H1 (cell line): ENCODE results near the gene JDP2. TPM values are rescaled to one million over a fixed set of nuclear protein-coding genes. Genes with fewer than 3 reads are reported as not detected.

Experiments used
- ATF2 ChIP-seq: IDR thresholded peaks from 2 replicates; pipeline ENCODE4 v1.6.1; 2012; ENCODE audit warnings: low read length, inconsistent platforms
- FOSL1 ChIP-seq: IDR thresholded peaks from 2 replicates; pipeline ENCODE4 v1.6.1; 2011; ENCODE audit warnings: mild to moderate bottlenecking, low read depth, low read length, moderate library complexity; ENCODE audit not compliant: insufficient read depth
- HDAC6 ChIP-seq: IDR thresholded peaks from one replicate; pipeline ENCODE4 v1.7.1; 2012; ENCODE audit warnings: low read depth, mild to moderate bottlenecking, inconsistent platforms, low read length, moderate library complexity
- SP1 ChIP-seq: IDR thresholded peaks from 2 replicates; pipeline ENCODE4 v1.6.1; 2011; ENCODE audit warnings: low read depth, low read length
- YY1 ChIP-seq: IDR thresholded peaks from 2 replicates; pipeline ENCODE4 v1.6.1; 2011; ENCODE audit warnings: low read depth, mild to moderate bottlenecking, low read length
- polyA plus RNA-seq, 7 experiments: library from polyadenylated mRNA; depleted of rRNA in 3 of 7; stranded (reverse) in 5 of 7; unstranded in 2 of 7; fragments of >200 nt in 5 of 7; fragments of 200-250 nt in 2 of 7; gene quantifications; 1 replicate in 5 of 7; 2 replicates in 1 of 7; 4 replicates in 1 of 7; pipeline versions ENCODE4 v1.2.1 to v1.2.3, GENCODE V29; 2011 to 2013; ENCODE audit warnings: missing spikeins in 2 of 7, mixed read lengths in 2 of 7
- total RNA-seq: library from RNA; stranded (reverse); fragmentation: NEBNext Ultra II Directional; extraction: Animal tissue kit (Norgen Biotek cat#: 25700); gene quantifications from 2 replicates; pipeline ENCODE4 v1.2.1, GENCODE V29; 2021
- TF ChIP-seq, protein P1 (sequence below): fragments of 300-600 bp; sonication (generic); IDR thresholded peaks from 2 replicates; pipeline ENCODE4 v1.7.1; 2012; ENCODE audit warnings: low read length, moderate library complexity, mild to moderate bottlenecking, inconsistent platforms; ENCODE audit not compliant: insufficient replicate concordance

JDP2 gene
- total and polyA plus RNA-seq, 2 of the 8 experiments (the other 6 are each of a cell fraction or from before 2014, with no cell fraction given), result 8.9 to 27.2 TPM

- TF ChIP-seq, protein P1, sequence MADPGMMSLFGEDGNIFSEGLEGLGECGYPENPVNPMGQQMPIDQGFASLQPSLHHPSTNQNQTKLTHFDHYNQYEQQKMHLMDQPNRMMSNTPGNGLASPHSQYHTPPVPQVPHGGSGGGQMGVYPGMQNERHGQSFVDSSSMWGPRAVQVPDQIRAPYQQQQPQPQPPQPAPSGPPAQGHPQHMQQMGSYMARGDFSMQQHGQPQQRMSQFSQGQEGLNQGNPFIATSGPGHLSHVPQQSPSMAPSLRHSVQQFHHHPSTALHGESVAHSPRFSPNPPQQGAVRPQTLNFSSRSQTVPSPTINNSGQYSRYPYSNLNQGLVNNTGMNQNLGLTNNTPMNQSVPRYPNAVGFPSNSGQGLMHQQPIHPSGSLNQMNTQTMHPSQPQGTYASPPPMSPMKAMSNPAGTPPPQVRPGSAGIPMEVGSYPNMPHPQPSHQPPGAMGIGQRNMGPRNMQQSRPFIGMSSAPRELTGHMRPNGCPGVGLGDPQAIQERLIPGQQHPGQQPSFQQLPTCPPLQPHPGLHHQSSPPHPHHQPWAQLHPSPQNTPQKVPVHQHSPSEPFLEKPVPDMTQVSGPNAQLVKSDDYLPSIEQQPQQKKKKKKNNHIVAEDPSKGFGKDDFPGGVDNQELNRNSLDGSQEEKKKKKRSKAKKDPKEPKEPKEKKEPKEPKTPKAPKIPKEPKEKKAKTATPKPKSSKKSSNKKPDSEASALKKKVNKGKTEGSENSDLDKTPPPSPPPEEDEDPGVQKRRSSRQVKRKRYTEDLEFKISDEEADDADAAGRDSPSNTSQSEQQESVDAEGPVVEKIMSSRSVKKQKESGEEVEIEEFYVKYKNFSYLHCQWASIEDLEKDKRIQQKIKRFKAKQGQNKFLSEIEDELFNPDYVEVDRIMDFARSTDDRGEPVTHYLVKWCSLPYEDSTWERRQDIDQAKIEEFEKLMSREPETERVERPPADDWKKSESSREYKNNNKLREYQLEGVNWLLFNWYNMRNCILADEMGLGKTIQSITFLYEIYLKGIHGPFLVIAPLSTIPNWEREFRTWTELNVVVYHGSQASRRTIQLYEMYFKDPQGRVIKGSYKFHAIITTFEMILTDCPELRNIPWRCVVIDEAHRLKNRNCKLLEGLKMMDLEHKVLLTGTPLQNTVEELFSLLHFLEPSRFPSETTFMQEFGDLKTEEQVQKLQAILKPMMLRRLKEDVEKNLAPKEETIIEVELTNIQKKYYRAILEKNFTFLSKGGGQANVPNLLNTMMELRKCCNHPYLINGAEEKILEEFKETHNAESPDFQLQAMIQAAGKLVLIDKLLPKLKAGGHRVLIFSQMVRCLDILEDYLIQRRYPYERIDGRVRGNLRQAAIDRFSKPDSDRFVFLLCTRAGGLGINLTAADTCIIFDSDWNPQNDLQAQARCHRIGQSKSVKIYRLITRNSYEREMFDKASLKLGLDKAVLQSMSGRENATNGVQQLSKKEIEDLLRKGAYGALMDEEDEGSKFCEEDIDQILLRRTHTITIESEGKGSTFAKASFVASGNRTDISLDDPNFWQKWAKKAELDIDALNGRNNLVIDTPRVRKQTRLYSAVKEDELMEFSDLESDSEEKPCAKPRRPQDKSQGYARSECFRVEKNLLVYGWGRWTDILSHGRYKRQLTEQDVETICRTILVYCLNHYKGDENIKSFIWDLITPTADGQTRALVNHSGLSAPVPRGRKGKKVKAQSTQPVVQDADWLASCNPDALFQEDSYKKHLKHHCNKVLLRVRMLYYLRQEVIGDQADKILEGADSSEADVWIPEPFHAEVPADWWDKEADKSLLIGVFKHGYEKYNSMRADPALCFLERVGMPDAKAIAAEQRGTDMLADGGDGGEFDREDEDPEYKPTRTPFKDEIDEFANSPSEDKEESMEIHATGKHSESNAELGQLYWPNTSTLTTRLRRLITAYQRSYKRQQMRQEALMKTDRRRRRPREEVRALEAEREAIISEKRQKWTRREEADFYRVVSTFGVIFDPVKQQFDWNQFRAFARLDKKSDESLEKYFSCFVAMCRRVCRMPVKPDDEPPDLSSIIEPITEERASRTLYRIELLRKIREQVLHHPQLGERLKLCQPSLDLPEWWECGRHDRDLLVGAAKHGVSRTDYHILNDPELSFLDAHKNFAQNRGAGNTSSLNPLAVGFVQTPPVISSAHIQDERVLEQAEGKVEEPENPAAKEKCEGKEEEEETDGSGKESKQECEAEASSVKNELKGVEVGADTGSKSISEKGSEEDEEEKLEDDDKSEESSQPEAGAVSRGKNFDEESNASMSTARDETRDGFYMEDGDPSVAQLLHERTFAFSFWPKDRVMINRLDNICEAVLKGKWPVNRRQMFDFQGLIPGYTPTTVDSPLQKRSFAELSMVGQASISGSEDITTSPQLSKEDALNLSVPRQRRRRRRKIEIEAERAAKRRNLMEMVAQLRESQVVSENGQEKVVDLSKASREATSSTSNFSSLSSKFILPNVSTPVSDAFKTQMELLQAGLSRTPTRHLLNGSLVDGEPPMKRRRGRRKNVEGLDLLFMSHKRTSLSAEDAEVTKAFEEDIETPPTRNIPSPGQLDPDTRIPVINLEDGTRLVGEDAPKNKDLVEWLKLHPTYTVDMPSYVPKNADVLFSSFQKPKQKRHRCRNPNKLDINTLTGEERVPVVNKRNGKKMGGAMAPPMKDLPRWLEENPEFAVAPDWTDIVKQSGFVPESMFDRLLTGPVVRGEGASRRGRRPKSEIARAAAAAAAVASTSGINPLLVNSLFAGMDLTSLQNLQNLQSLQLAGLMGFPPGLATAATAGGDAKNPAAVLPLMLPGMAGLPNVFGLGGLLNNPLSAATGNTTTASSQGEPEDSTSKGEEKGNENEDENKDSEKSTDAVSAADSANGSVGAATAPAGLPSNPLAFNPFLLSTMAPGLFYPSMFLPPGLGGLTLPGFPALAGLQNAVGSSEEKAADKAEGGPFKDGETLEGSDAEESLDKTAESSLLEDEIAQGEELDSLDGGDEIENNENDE, result no peak
- no peak for TF ChIP-seq YY1
- TF ChIP-seq FOSL1, result no peak
- no peak for TF ChIP-seq HDAC6
- no peak for TF ChIP-seq ATF2
- TF ChIP-seq SP1, result no peak
Observed at GRCh38 chr14:75431827-75432226, 4.0 kb downstream of the JDP2 start (continued).
